T-helper 1 cell treated with Interleukin-12 subunit alpha and Interleukin-12 subunit beta and Interleukin-4 antibody, amounts not matched to agents 30 μg/mL and 1 μg/mL, for 36 hours (primary cell): ENCODE measurements around the gene ZC3H4.
A peak's percentile ranks its signal among the peaks of the same experiment; 100 is the strongest.
"Not testable (repeated sequence)": the region's sequence is repeated elsewhere in the genome, so short reads cannot be mapped to it uniquely, and the experiment has no call there.

Source experiments
- H3K27ac Mint-ChIP-seq: one replicate; pipeline ENCODE4 v1.8.0; 2021; ENCODE audit warnings: mild to moderate bottlenecking, mixed read lengths
- H3K27me3 Mint-ChIP-seq: one replicate; pipeline ENCODE4 v1.8.0; 2021; ENCODE audit warnings: low read depth, mixed read lengths
- H3K36me3 Mint-ChIP-seq: one replicate; pipeline ENCODE4 v1.8.0; 2021; ENCODE audit warnings: low read depth, mixed read lengths
- H3K4me1 Mint-ChIP-seq: one replicate; pipeline ENCODE4 v1.8.0; 2021; ENCODE audit warnings: low read depth, mixed read lengths
- H3K4me3 Mint-ChIP-seq: one replicate; pipeline ENCODE4 v1.8.0; 2021; ENCODE audit warnings: mild to moderate bottlenecking, moderate library complexity, mixed read lengths
- H3K9me3 Mint-ChIP-seq: one replicate; pipeline ENCODE4 v1.8.0; 2021; ENCODE audit warnings: mixed read lengths

The ZC3H4 gene

GRCh38 chr19:47094557-47095475 lies 18.8 kb downstream of the ZC3H4 start:
- peaks cover 42% of the 10 kb centered on the region for H3K36me3 Mint-ChIP-seq
- no peaks in the 10 kb centered on the region for H3K27me3 Mint-ChIP-seq
- H3K4me1 Mint-ChIP-seq, result peaks cover 66% of the 10 kb centered on the region

GRCh38 chr19:47093841-47094240 lies 19.7 kb downstream of the ZC3H4 start:
- Mint-ChIP-seq H3K27me3 (no peaks in the 10 kb centered on the region), H3K27ac (peak overlapping the region; percentile 97), H3K4me3 (peak overlapping the region; percentile 99), H3K36me3 (peaks cover 49% of the 10 kb centered on the region), H3K4me1 (peaks cover 67% of the 10 kb centered on the region), H3K9me3 (no peaks in the 10 kb centered on the region)

More at GRCh38 chr19:47094557-47095475, 18.8 kb downstream of the ZC3H4 start:
- peak overlapping the region; percentile 99 for H3K4me3 Mint-ChIP-seq
- no peaks in the 10 kb centered on the region for H3K9me3 Mint-ChIP-seq
- peak overlapping the region; percentile 97 for H3K27ac Mint-ChIP-seq

GRCh38 chr19:47093254-47093653 lies 20.3 kb downstream of the ZC3H4 start:
- Mint-ChIP-seq H3K36me3 (peaks cover 53% of the 10 kb centered on the region), H3K27me3 (no peaks in the 10 kb centered on the region), H3K4me1 (peaks cover 62% of the 10 kb centered on the region), H3K4me3 (peak overlapping the region; percentile 99), H3K9me3 (no peaks in the 10 kb centered on the region), H3K27ac (peak overlapping the region; percentile 97)

GRCh38 chr19:47089767-47090350 lies 23.7 kb downstream of the ZC3H4 start:
- no peaks in the 10 kb centered on the region for H3K27me3 Mint-ChIP-seq
- H3K4me1 Mint-ChIP-seq, result peaks cover 40% of the 10 kb centered on the region
- peaks cover 60% of the 10 kb centered on the region for H3K36me3 Mint-ChIP-seq
- peak overlapping the region; percentile 45 for H3K27ac Mint-ChIP-seq
- H3K4me3 Mint-ChIP-seq, result peak overlapping the region; percentile 99
- no peaks in the 10 kb centered on the region for H3K9me3 Mint-ChIP-seq

GRCh38 chr19:47086280-47086679 lies 27.3 kb downstream of the ZC3H4 start:
- H3K36me3 Mint-ChIP-seq, result peaks cover 64% of the 10 kb centered on the region
- H3K27ac Mint-ChIP-seq, result no peak overlapping the region

GRCh38 chr19:47084879-47085439 lies 28.6 kb downstream of the ZC3H4 start:
- H3K27ac Mint-ChIP-seq, result no peak overlapping the region
- peaks cover 18% of the 10 kb centered on the region for H3K4me1 Mint-ChIP-seq
- peaks cover 57% of the 10 kb centered on the region for H3K36me3 Mint-ChIP-seq
- H3K27me3 Mint-ChIP-seq, result no peaks in the 10 kb centered on the region
- H3K4me3 Mint-ChIP-seq, result no peak overlapping the region
- no peaks in the 10 kb centered on the region for H3K9me3 Mint-ChIP-seq

More at GRCh38 chr19:47086280-47086679, 27.3 kb downstream of the ZC3H4 start:
- Mint-ChIP-seq H3K4me1 (peaks cover 25% of the 10 kb centered on the region), H3K9me3 (no peaks in the 10 kb centered on the region), H3K4me3 (no peak overlapping the region), H3K27me3 (no peaks in the 10 kb centered on the region)

GRCh38 chr19:47082493-47082892 lies 31.1 kb downstream of the ZC3H4 start:
- peaks cover 46% of the 10 kb centered on the region for H3K36me3 Mint-ChIP-seq
- H3K9me3 Mint-ChIP-seq, result no peaks in the 10 kb centered on the region

GRCh38 chr19:47081095-47081494 lies 32.5 kb downstream of the ZC3H4 start:
- H3K36me3 Mint-ChIP-seq, result peaks cover 40% of the 10 kb centered on the region
- H3K27me3 Mint-ChIP-seq, result no peaks in the 10 kb centered on the region
- H3K9me3 Mint-ChIP-seq, result no peaks in the 10 kb centered on the region
- H3K27ac Mint-ChIP-seq, result no peak overlapping the region
- no peak overlapping the region for H3K4me3 Mint-ChIP-seq
- H3K4me1 Mint-ChIP-seq, result peaks cover 9% of the 10 kb centered on the region

More at GRCh38 chr19:47082493-47082892, 31.1 kb downstream of the ZC3H4 start:
- Mint-ChIP-seq H3K27ac (no peak overlapping the region), H3K4me1 (peaks cover 14% of the 10 kb centered on the region), H3K27me3 (no peaks in the 10 kb centered on the region), H3K4me3 (no peak overlapping the region)

GRCh38 chr19:47078351-47078750 lies 35.2 kb downstream of the ZC3H4 start:
- H3K36me3 Mint-ChIP-seq, result peaks cover 42% of the 10 kb centered on the region
- not testable (repeated sequence) for H3K27ac Mint-ChIP-seq, H3K4me1 Mint-ChIP-seq, H3K27me3 Mint-ChIP-seq, H3K9me3 Mint-ChIP-seq, H3K4me3 Mint-ChIP-seq

- peaks cover 11% of the 10 kb centered on the region for H3K4me1 Mint-ChIP-seq
- H3K27ac Mint-ChIP-seq, result no peak overlapping the region
- H3K36me3 Mint-ChIP-seq, result peaks cover 34% of the 10 kb centered on the region
These were observed 37.6 kb downstream of the ZC3H4 start for GRCh38 chr19:47075941-47076340.

GRCh38 chr19:47075179-47075810 lies 38.3 kb downstream of the ZC3H4 start:
- H3K4me3 Mint-ChIP-seq, result no peak overlapping the region
- peaks cover 8% of the 10 kb centered on the region for H3K4me1 Mint-ChIP-seq
- peaks cover 38% of the 10 kb centered on the region for H3K36me3 Mint-ChIP-seq
- H3K9me3 Mint-ChIP-seq, result no peaks in the 10 kb centered on the region
- peak overlapping the region; percentile 38 for H3K27ac Mint-ChIP-seq
- H3K27me3 Mint-ChIP-seq, result no peaks in the 10 kb centered on the region

More at GRCh38 chr19:47075941-47076340, 37.6 kb downstream of the ZC3H4 start:
- no peak overlapping the region for H3K4me3 Mint-ChIP-seq
- no peaks in the 10 kb centered on the region for H3K9me3 Mint-ChIP-seq
- H3K27me3 Mint-ChIP-seq, result no peaks in the 10 kb centered on the region

- Mint-ChIP-seq H3K27ac (no peak overlapping the region), H3K36me3 (peaks cover 40% of the 10 kb centered on the region), H3K9me3 (no peaks in the 10 kb centered on the region), H3K4me3 (no peak overlapping the region), H3K27me3 (no peaks in the 10 kb centered on the region), H3K4me1 (peaks cover 10% of the 10 kb centered on the region)
These were observed 39.0 kb downstream of the ZC3H4 start for GRCh38 chr19:47074621-47075020.

GRCh38 chr19:47073574-47073973 lies 40.0 kb downstream of the ZC3H4 start:
- Mint-ChIP-seq H3K36me3 (peaks cover 40% of the 10 kb centered on the region), H3K27me3 (no peaks in the 10 kb centered on the region), H3K4me3 (no peak overlapping the region), H3K9me3 (no peaks in the 10 kb centered on the region), H3K27ac (no peak overlapping the region), H3K4me1 (peaks cover 10% of the 10 kb centered on the region)

GRCh38 chr19:47072323-47072722 lies 41.3 kb downstream of the ZC3H4 start:
- no peak overlapping the region for H3K4me3 Mint-ChIP-seq
- peaks cover 43% of the 10 kb centered on the region for H3K36me3 Mint-ChIP-seq
- H3K27me3 Mint-ChIP-seq, result no peaks in the 10 kb centered on the region
- no peak overlapping the region for H3K27ac Mint-ChIP-seq
- no peaks in the 10 kb centered on the region for H3K9me3 Mint-ChIP-seq
- H3K4me1 Mint-ChIP-seq, result peaks cover 10% of the 10 kb centered on the region
